Left ventricle myocardium superior (tissue), 1 donor: ENCODE results near the gene NRL. TPM values are rescaled to one million over a fixed set of nuclear protein-coding genes. Genes with fewer than 3 reads are reported as not detected.

Experiments used
- ATAC-seq: fragments of 200-7000 bp; cut with Tn5 transposase; one replicate; pipeline ENCODE4 v1.9.1; 2020; ENCODE audit warnings: mild to moderate bottlenecking, moderate library complexity
- DNase-seq: peaks from one replicate; pipeline ENCODE4 v3.0.0-alpha.2; 2020
- intact Hi-C: fragments of 100-400 bp; cut with micrococcal nuclease; formaldehyde crosslinking; loops from one replicate; pipeline ENCODE4 v1.11.0; 2022
- total RNA-seq: library from RNA; stranded (reverse); fragmentation: NEBNext Ultra II Directional; extraction: Animal tissue kit (Norgen Biotek cat#: 25700); gene quantifications from one replicate; pipeline ENCODE4 v1.2.1, GENCODE V29; 2021
- donor health status: DM: no; HTN: yes; CAD: no; lungs with severe emphysema.

Gene NRL
- total RNA-seq, 1 donor from 2014 or later = 0.77 TPM

- intact Hi-C loops = no loop called here
- no peak for DNase-seq
- ATAC-seq = no peak
These were observed 22.6 kb downstream of the NRL start for GRCh38 chr14:24092110-24092504.

GRCh38 chr14:24089890-24090289 lies 24.9 kb downstream of the NRL start:
- ATAC-seq (no peak), DNase-seq (no peak)
- intact Hi-C loops = no loop called here

- intact Hi-C loops = no loop called here
- ATAC-seq (no peak), DNase-seq (no peak)
These were observed 26.7 kb downstream of the NRL start for GRCh38 chr14:24088095-24088494.

- no peak for DNase-seq
- intact Hi-C loops = no loop called here
- no peak for ATAC-seq
These were observed 27.7 kb downstream of the NRL start for GRCh38 chr14:24087004-24087403.

GRCh38 chr14:24086193-24086955 lies 28.4 kb downstream of the NRL start:
- intact Hi-C loops = no loop called here
- ATAC-seq = no peak

DNA sequence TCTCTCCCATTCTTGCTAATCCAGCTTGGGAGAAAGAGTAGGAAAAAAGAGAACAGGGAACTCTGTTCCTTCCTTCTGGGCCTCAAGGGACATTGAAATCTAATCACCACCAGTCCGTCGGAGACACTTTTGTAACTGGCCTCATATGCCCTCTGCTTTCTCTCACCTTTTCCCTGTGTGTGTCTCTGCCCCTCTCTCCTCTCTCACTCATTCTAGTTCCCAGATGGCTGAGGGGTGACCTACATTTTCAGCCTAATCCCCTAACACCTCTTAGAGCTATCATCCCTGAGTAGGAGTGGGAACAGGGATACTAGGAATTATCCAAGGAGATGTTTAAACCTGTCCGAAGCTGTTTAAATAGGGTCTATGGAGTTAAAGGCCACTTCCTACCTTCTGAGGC lies 29.5 kb downstream of the NRL start:
- DNase-seq = no peak
- intact Hi-C loops = no loop called here
- ATAC-seq = no peak

More at GRCh38 chr14:24086193-24086955, 28.4 kb downstream of the NRL start:
- no peak for DNase-seq

DNA sequence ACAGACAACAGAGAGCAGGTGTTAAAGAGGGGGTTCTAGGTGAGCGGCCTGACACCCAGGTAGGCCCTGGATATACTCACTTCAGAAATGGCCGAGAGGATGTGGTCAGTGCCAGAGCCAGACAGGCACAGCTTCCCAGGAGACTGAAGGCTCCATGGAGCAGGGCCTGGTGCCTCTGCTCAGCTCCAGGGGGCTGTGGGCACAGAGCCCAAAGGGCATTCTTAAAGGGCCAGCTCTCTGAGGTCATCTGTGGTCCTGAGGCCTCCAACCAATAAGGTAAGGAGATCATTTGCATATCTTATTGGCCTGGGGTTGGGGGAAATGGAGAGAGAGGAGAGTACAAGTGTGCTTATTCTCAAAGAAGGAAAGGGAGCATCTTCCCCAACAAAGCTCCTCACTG lies 30.3 kb downstream of the NRL start:
- intact Hi-C loops = no loop called here
- DNase-seq = no peak
- no peak for ATAC-seq

GRCh38 chr14:24083462-24083861 lies 31.3 kb downstream of the NRL start:
- DNase-seq (no peak), ATAC-seq (no peak)
- intact Hi-C loops = no loop called here

GRCh38 chr14:24082411-24083080 lies 32.2 kb downstream of the NRL start:
- intact Hi-C loops = no loop called here

DNA sequence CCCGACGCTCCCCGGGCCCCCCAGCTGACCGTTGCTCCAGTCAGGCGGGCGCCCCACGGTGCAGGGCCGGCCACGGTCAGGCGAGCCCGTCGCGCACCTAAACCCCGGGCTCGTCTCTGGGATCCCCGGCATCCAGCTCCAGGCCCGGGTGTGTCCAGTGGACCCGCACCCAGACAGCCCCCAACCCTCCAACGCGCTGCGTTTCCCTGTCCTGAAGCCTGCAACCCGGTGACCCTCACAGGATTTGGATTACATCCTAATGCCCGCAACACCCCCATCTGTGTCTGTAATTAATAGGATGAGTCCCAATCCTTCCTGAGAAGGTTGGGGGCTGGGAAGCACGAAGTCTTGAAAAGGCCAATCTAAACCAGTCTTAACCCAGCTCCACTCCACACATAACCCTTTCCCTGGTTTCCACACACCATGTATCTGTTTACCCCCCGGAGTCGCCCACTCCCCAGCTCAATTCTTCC lies 33.0 kb downstream of the NRL start:
- ATAC-seq (no peak), DNase-seq (no peak)
- intact Hi-C loops = no loop called here

More at GRCh38 chr14:24082411-24083080, 32.2 kb downstream of the NRL start:
- no peak for DNase-seq
- no peak for ATAC-seq

GRCh38 chr14:24080888-24081738 lies 33.6 kb downstream of the NRL start:
- ATAC-seq = peak; percentile 88

DNA sequence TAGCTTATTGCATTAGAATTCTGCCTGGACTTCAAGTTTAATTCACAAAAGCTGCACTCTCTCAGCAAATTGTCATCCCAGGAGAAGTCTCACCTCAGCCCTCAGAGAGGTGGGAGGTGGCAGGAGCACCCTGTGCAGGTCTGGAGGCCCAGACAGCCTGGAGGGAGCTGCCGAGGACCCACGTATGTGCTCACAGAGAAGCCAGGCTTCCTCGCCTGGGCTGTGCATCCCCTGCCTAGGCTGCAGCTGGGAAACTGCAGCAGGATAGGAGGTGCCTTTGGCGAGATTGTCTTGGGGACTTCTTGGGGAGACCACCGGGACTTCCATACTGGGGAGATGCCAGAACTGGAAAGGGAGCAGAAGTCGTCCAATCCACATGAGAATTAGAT lies 34.6 kb downstream of the NRL start:
- ATAC-seq (no peak), DNase-seq (no peak)
- intact Hi-C loops = no loop called here

More at GRCh38 chr14:24080888-24081738, 33.6 kb downstream of the NRL start:
- peak; percentile 65 for DNase-seq
- intact Hi-C loops = no loop called here

GRCh38 chr14:24079491-24080141 lies 35.1 kb downstream of the NRL start:
- no peak for ATAC-seq
- intact Hi-C loops = no loop called here

GRCh38 chr14:24078146-24078545 lies 36.6 kb downstream of the NRL start:
- DNase-seq (no peak), ATAC-seq (no peak)
- intact Hi-C loops = no loop called here

More at GRCh38 chr14:24079491-24080141, 35.1 kb downstream of the NRL start:
- no peak for DNase-seq

- intact Hi-C loops = no loop called here
- no peak for ATAC-seq
- no peak for DNase-seq
These were observed 37.7 kb downstream of the NRL start for GRCh38 chr14:24077086-24077485.

GRCh38 chr14:24076302-24076601 lies 38.5 kb downstream of the NRL start:
- intact Hi-C loops = no loop called here
- no peak for DNase-seq
- no peak for ATAC-seq

- ATAC-seq = no peak
- no peak for DNase-seq
- intact Hi-C loops = no loop called here
These were observed 39.1 kb downstream of the NRL start for GRCh38 chr14:24075485-24076301.

GRCh38 chr14:24074625-24075484 lies 39.9 kb downstream of the NRL start:
- no peak for ATAC-seq
- intact Hi-C loops = no loop called here
- DNase-seq = no peak
